ENCODE data around the gene AIG1. TPM values are rescaled to one million over a fixed set of nuclear protein-coding genes. Genes with fewer than 3 reads are reported as not detected.
"Not testable (repeated sequence)": the region's sequence is repeated elsewhere in the genome, so short reads cannot be mapped to it uniquely, and the experiment has no call there.

AIG1 gene
- polyA plus RNA-seq, 3 donors = 99.9 to 116 (median 112) TPM

GRCh38 chr6:143123941-143124340 lies 63.3 kb downstream of the AIG1 start:
- DNase-seq (ENCODE audit: low read depth in 3 of 3, low spot score in 2 of 3) = no peak

DNA sequence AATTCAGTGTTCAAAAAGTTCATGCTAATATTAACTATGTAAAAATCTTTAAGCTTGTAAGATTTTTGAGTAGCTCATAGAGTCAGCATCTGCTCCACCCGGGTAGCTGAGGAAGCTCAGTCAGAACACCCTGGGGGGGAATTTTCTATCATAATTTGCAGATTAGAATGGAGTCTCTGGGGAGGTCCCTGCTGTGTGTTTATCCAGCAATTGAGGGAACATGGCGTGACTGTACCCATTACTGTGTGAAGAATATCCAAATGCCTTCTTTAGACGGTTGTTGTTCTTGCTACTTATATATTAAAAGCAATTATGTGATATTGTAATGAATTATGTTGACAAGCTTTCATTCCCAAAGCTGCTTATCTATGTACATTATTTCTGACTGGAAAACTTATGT lies 64.8 kb downstream of the AIG1 start:
- no peak for DNase-seq (ENCODE audit: low read depth in 3 of 3, low spot score in 2 of 3)

DNA sequence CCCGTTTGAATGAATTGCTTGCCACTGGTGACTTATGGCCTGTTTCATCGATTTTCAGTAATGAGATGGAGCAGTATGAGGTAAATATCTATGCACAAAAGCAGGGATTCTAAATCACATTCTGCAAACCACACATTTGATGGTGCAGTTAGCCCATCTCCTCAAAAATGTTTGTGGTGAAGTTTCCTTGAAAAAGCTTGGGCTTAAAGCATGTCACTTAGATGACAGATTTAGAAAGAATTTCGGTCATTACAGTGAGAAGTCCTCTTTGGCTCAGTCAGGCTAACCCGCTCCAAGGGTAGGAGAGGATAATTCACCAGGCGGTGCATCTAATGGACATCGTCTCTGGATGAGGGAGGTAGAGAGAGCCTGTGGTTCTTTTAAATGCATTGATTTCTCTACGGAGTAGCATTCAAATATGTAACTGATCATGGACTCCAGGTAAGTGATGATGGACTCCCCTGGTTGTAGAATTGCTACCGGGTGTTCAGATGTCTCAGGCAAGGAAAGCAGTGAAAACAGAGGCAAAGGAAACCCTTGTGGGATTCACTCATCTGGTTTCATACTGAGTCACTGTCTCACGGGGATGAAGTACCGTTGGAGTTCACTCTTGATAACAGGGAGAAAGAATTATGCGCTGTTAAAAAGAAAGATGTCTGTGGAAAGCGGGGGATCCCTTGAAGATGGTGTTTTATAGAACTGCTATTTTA lies 65.3 kb downstream of the AIG1 start:
- DNase-seq (ENCODE audit: low read depth in 3 of 3, low spot score in 2 of 3) = no peak

DNA sequence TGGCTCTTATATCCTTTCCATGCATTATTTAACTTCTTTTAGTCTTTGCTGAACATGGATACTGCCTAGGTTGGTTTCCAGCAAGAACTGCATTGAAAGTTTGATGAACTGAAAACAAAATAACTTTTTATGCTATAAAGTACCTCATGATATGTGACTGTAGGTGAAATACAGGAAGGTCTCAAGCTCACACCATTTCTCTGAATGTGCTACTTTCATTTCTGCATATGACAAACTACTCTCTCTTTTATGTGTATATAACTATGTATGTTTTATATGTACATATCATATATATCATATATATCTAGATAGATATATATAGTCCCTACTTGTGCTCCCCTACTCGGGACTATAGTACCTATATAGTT lies 65.9 kb downstream of the AIG1 start:
- no peak for DNase-seq (ENCODE audit: low read depth in 3 of 3, low spot score in 2 of 3)

- DNase-seq (ENCODE audit: low read depth in 3 of 3, low spot score in 2 of 3) = no peak
Observed at GRCh38 chr6:143127941-143128680, 67.4 kb downstream of the AIG1 start.

DNA sequence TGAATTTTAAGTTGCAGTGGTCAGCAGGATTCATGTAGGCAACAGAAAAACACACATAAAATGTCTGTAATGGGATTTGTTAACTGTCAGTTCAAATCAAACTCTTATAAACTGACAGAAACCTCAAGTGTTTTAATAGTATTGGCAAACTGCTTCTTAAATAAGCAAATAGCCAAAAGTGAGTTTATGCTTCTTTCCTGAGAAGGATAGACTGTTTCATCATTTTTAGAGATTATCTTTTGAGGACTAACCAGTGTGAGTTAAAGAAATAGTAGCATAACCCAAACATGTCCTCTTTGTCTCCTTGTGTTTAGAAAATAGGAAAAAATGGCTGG lies 68.0 kb downstream of the AIG1 start:
- no peak for DNase-seq (ENCODE audit: low read depth in 3 of 3, low spot score in 2 of 3)

DNA sequence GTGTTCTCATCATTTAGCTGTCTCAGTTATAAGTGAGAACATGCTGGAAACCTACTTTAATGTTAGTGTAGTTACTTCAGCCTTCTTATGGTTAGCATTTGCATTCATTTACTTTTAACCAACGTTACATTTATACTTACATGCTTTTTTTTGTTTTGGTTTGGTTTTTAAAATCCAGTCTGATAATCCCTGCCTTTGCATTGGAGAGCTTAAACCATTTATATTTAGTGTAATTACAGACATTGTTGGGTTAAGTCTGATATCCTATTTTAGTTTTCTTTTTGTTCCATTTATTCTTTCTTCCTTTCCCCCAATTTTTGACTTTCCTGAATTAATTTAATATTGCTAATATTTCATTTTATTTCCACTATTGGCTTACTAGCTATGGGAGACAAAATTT lies 70.2 kb downstream of the AIG1 start:
- DNase-seq (ENCODE audit: low read depth in 3 of 3, low spot score in 2 of 3) = no peak

GRCh38 chr6:143135325-143135724 lies 74.6 kb downstream of the AIG1 start:
- no peak for DNase-seq (ENCODE audit: low read depth in 3 of 3, low spot score in 2 of 3)

DNA sequence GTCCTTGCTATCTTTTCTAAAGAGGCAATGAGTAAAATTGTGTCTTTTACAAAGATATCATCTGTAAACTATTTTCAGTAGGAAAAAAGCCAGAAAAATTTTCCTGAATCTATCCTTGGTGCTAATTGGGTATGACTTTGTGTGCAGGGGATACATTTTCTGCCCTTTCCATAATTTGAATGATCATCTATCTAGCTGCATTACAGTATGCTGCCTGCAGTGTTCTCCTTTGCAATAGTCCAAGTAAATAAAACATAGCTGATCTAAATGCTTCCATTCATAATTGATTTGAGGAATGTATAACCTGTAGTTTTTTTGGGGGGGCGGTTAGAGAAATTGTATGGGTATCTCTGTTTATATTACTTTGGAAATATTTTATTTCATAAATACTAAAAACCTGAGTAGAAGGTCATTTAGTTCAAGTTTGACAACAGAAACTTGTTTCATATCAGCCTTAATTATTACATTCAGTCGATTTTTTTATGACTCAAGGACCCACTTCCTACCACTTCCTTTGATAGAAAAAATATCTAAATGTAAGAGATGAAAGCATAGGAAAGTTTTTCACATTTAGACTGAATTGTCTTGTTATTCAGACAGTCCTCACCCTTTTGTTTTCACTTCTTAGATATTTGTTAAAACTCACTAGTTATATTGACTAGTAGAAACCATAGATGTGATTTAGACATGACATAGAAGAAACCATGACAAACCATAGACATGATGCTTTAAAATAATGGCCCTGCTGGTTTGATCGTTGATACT lies 75.3 kb downstream of the AIG1 start:
- DNase-seq (ENCODE audit: low read depth in 3 of 3, low spot score in 2 of 3) = no peak

GRCh38 chr6:143136647-143137046 lies 76.0 kb downstream of the AIG1 start:
- DNase-seq (ENCODE audit: low read depth in 3 of 3, low spot score in 2 of 3) = no peak

- DNase-seq (ENCODE audit: low read depth in 3 of 3, low spot score in 2 of 3) = no peak
Observed at GRCh38 chr6:143139239-143139784, 78.6 kb downstream of the AIG1 start.

- DNase-seq (ENCODE audit: low read depth in 3 of 3, low spot score in 2 of 3) = not testable (repeated sequence)
Observed at GRCh38 chr6:143139884-143140283, 79.2 kb downstream of the AIG1 start.

DNA sequence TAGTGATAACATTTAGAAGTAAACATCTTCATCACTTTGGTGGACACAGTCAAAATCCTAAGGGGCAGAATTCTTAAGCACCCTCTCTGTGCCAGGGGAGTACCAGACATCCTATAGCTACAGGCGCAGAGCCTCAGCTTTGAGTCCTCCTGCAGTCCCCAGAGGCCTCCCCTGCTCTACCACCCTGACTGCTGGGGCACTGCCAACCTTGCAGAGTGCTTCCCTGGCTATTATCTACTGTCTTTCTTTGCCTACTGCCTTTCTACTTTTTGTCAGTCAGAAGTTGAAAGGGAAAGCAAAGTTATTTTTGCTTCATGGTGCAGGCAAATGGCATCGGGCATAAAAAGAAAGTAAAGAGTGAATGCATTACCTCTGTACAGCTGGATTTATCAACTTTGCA lies 80.1 kb downstream of the AIG1 start:
- no peak for DNase-seq (ENCODE audit: low read depth in 3 of 3, low spot score in 2 of 3)

DNA sequence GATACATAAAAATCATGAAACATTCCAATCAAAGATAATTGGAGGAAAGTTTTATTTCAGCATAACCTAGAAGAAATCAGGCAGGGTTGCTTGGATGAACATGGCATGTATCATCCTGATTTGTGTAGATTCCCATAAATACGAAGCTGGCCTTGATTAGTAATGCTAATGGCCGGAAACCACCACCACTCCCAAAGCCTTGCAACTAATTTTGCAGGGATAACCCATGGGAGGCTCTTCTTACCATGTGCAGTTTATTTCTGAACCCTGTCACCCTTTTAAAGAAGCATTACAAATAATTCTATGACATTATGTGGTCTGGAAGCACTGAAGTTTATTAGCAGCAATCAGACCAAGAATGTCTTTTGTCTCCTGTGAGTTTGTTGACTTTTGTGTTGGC lies 80.8 kb downstream of the AIG1 start:
- no peak for DNase-seq (ENCODE audit: low read depth in 3 of 3, low spot score in 2 of 3)

DNA sequence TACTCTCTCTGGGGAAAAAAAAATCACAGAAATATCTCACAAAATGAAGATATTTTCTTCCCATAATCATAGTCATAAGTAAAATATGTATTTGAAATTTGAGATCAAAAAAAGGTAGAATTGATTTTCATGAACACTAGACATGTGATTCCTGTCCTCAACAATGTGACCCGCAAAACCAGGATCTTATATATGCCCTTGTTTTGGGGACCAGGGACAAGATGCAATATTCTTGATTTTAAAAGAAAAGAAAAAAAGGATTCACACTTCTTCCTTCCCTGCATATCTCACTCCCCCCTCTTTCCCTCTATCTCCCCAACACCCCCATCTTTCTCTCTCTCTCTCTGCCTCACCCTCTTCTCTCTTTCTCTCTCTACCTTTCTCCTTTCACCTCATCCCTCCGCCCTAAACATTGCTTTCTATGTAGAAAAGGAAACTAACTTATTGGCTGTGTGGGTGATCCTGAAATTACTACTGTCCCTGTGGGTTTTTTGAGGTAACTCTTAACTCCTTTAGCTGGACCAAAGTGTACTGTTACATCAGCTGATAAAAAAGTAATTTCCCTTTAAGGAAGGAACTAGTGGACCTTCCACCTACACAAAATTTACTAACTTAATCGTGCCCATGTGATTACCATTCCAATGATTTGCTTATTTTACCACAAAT lies 85.6 kb downstream of the AIG1 start:
- no peak for DNase-seq (ENCODE audit: low read depth in 3 of 3, low spot score in 2 of 3)

DNA sequence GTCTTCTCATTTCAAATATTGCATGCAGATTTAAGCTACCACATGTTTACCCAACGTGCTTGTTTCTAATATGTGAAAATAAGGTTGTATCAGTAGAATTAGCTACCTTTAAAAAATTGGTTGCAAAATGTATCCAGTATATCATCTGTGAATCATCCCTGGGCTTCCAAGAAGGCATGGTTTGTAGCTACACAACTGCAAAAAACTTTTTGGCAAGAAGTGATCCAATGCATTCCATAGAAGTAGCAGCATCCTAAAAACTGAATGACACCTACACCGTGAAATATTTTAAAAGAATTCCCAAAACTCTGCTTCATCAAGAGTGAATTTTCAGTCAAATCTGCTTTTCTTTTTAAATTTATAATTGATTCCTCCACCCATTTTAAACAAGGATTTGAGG lies 89.1 kb downstream of the AIG1 start:
- no peak for DNase-seq (ENCODE audit: low read depth in 3 of 3, low spot score in 2 of 3)

- DNase-seq (ENCODE audit: low read depth in 3 of 3, low spot score in 2 of 3) = no peak
Observed at GRCh38 chr6:143150281-143150680, 89.6 kb downstream of the AIG1 start.

DNA sequence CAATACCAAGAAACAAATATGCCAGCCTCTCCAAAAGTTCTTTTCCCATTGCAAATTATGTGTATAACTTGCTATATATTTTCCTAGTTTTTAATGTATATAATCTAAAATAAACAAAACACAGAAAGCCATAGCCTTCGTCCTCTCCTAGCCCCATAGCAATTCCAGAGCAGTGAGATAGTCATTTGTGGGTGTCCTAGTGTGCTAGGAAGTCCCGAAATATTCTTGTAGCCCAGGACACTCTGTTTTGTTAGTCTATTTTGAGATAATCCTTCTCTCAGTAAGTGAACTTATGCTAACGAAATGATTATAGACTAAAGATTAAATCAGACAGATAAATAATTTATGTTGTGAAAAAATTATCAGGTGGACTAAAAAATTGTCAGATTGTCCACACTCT lies 90.7 kb downstream of the AIG1 start:
- DNase-seq (ENCODE audit: low read depth in 3 of 3, low spot score in 2 of 3) = no peak

DNA sequence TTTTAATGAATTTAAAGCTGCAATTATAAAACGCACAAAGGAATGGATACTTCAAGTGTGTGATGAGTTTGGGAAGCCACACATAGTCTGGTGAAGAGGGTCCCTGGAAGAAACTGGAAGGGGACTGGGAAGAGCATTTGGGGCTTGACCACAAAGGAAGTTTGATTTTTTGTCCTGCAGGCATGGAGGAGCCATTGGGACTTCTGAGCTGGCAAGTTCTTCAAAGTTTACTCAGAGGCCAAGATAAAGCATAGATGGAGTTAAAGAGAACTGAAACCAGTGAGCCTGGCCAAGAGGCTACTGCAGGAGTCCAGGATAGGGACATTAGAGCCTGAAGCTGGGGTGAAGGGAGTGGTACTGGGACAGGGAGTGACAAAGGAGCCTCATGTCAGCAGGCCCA lies 95.0 kb downstream of the AIG1 start:
- DNase-seq (ENCODE audit: low read depth in 3 of 3, low spot score in 2 of 3) = no peak

DNA sequence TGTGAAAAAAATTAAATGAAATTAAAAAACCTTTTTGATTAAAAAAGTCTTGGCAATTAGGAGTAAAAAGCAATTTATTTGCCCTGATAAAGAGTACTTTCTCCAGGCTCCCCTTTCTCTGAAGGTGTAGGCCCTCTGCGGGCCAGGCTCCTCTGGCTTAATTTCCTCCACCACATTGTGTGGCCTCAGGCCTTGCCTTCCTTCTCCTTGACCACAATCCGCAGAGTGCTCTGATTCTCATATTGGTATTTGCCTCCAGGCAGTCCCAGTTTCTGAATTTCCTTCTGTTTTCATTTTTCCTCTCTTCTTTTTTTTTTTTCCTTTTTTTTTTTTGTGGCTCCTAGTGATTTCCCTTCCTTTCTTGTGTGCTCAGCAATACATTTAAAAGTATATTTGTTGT lies 96.4 kb downstream of the AIG1 start:
- no peak for DNase-seq (ENCODE audit: low read depth in 3 of 3, low spot score in 2 of 3)

GRCh38 chr6:143158113-143158581 lies 97.5 kb downstream of the AIG1 start:
- no peak for DNase-seq (ENCODE audit: low read depth in 3 of 3, low spot score in 2 of 3)
